Stimulated activated CD4-positive, alpha-beta T cell treated with anti-CD3 and anti-CD28 coated beads, Interleukin-1b, Interleukin-23, amount 100 ng/mL, for 48 hours (primary cell): ENCODE measurements around the gene NRP1.
"Not testable (repeated sequence)": the region's sequence is repeated elsewhere in the genome, so short reads cannot be mapped to it uniquely, and the experiment has no call there.

Experiments
- DNase-seq: peaks from one replicate; pipeline ENCODE4 v3.0.0-alpha.2; 2020

The NRP1 gene

GRCh38 chr10:33334153-33334804 lies at the start of gene NRP1:
NRP1 (minus strand) TSS chr10:33334667; CDS start chr10:33334382, 285 bp downstream.
- no peak for DNase-seq

GRCh38 chr10:33384201-33384600 lies 49.7 kb upstream of the NRP1 start:
- DNase-seq: not testable (repeated sequence)

GRCh38 chr10:33382921-33383713 lies 48.6 kb upstream of the NRP1 start:
- no peak for DNase-seq

- no peak for DNase-seq
Observed at GRCh38 chr10:33382216-33382600, 47.7 kb upstream of the NRP1 start.

GRCh38 chr10:33381451-33382215 lies 47.2 kb upstream of the NRP1 start:
- DNase-seq: no peak

GRCh38 chr10:33377658-33378025 lies 43.2 kb upstream of the NRP1 start:
- no peak for DNase-seq

GRCh38 chr10:33376976-33377657 lies 42.6 kb upstream of the NRP1 start:
- DNase-seq: no peak

- DNase-seq: no peak
Observed at GRCh38 chr10:33376476-33376875, 42.0 kb upstream of the NRP1 start.

- DNase-seq: no peak
Observed at GRCh38 chr10:33373263-33373662, 38.8 kb upstream of the NRP1 start.

- DNase-seq: no peak
Observed at GRCh38 chr10:33371234-33371633, 36.8 kb upstream of the NRP1 start.

- no peak for DNase-seq
Observed at GRCh38 chr10:33370434-33370930, 36.0 kb upstream of the NRP1 start.

GRCh38 chr10:33368086-33368485 lies 33.6 kb upstream of the NRP1 start:
- no peak for DNase-seq

- DNase-seq: peak; percentile 44
Observed at GRCh38 chr10:33365871-33366411, 31.5 kb upstream of the NRP1 start.

GRCh38 chr10:33365301-33365700 lies 30.8 kb upstream of the NRP1 start:
- no peak for DNase-seq

GRCh38 chr10:33363106-33363505 lies 28.6 kb upstream of the NRP1 start:
- no peak for DNase-seq

GRCh38 chr10:33358016-33358415 lies 23.5 kb upstream of the NRP1 start:
- DNase-seq: no peak

- no peak for DNase-seq
Observed at GRCh38 chr10:33355274-33355673, 20.8 kb upstream of the NRP1 start.

- DNase-seq: no peak
Observed at GRCh38 chr10:33353853-33354252, 19.4 kb upstream of the NRP1 start.

- DNase-seq: no peak
Observed at GRCh38 chr10:33353334-33353733, 18.9 kb upstream of the NRP1 start.

GRCh38 chr10:33352615-33353014 lies 18.1 kb upstream of the NRP1 start:
- no peak for DNase-seq

GRCh38 chr10:33352175-33352574 lies 17.7 kb upstream of the NRP1 start:
- DNase-seq: no peak

- DNase-seq: no peak
Observed at GRCh38 chr10:33350041-33350440, 15.6 kb upstream of the NRP1 start.

GRCh38 chr10:33349268-33349667 lies 14.8 kb upstream of the NRP1 start:
- DNase-seq: no peak
